HEK293T (cell line): Measurements from ENCODE around the gene PCIF1.

Source experiments
- CTCF ChIA-PET: fragments of 350-600 bp; formaldehyde crosslinking; extraction: SDS; loops from one replicate; lab custom pipeline; 2021; ENCODE audit warnings: antibody characterized with exemption, inconsistent platforms; lab: Yijun Ruan, JAX
- POLR2A ChIA-PET: fragments of 350-600 bp; formaldehyde crosslinking; extraction: SDS; loops from one replicate; lab custom pipeline; 2020; ENCODE audit warnings: antibody characterized with exemption, inconsistent platforms; lab: Yijun Ruan, JAX
- DNase-seq: peaks from one replicate; pipeline ENCODE4 v3.0.0; 2012; ENCODE audit warnings: mixed read lengths; ENCODE audit errors: extremely low spot score
- ARNT ChIP-seq: fragments of 450-650 bp; IDR thresholded peaks from 2 replicates; pipeline ENCODE4 v1.6.1; 2017; ENCODE audit warnings: mild to moderate bottlenecking
- BHLHE40 ChIP-seq: fragments of 450-650 bp; IDR thresholded peaks from 2 replicates; pipeline ENCODE4 v1.6.1; 2016; ENCODE audit warnings: mild to moderate bottlenecking, moderate library complexity, borderline replicate concordance
- CTBP1 ChIP-seq: fragments of 450-650 bp; IDR thresholded peaks from 2 replicates; pipeline ENCODE4 v1.6.1; 2016; ENCODE audit warnings: borderline replicate concordance
- ELF4 ChIP-seq: fragments of 450-650 bp; IDR thresholded peaks from 2 replicates; pipeline ENCODE4 v1.6.1; 2017; ENCODE audit warnings: antibody characterized with exemption
- FOXA1 ChIP-seq: fragments of 450-650 bp; IDR thresholded peaks from 2 replicates; pipeline ENCODE4 v1.6.1; 2016; ENCODE audit warnings: mild to moderate bottlenecking
- FOXK2 ChIP-seq: fragments of 450-650 bp; IDR thresholded peaks from 2 replicates; pipeline ENCODE4 v1.6.1; 2016; ENCODE audit warnings: mild to moderate bottlenecking
- FOXM1 ChIP-seq: fragments of 450-650 bp; IDR thresholded peaks from 2 replicates; pipeline ENCODE4 v1.6.1; 2017; ENCODE audit warnings: mild to moderate bottlenecking, borderline replicate concordance
- HDGF ChIP-seq: fragments of 450-650 bp; IDR thresholded peaks from 2 replicates; pipeline ENCODE4 v1.6.1; 2017; ENCODE audit warnings: antibody characterized with exemption, borderline replicate concordance
- L3MBTL2 ChIP-seq: fragments of 450-650 bp; conservative IDR thresholded peaks from 2 replicates; pipeline ENCODE4 v1.6.1; 2016; ENCODE audit warnings: mild to moderate bottlenecking
- LEF1 ChIP-seq: fragments of 450-650 bp; IDR thresholded peaks from 2 replicates; pipeline ENCODE4 v1.6.1; 2017; ENCODE audit warnings: mild to moderate bottlenecking, borderline replicate concordance
- NFRKB ChIP-seq: fragments of 450-650 bp; IDR thresholded peaks from 2 replicates; pipeline ENCODE4 v1.6.1; 2016; ENCODE audit warnings: mild to moderate bottlenecking, moderate library complexity
- SP1 ChIP-seq: fragments of 450-650 bp; IDR thresholded peaks from 2 replicates; pipeline ENCODE4 v1.6.1; 2017
- SUZ12 ChIP-seq: fragments of 450-650 bp; IDR thresholded peaks from 2 replicates; pipeline ENCODE4 v1.6.1; 2016; ENCODE audit warnings: mild to moderate bottlenecking
- TARDBP ChIP-seq: fragments of 450-650 bp; IDR thresholded peaks from 2 replicates; pipeline ENCODE4 v1.6.1; 2016
- ZNF384 ChIP-seq: fragments of 450-650 bp; IDR thresholded peaks from 2 replicates; pipeline ENCODE4 v1.6.1; 2016
- TF ChIP-seq, protein P1 (sequence below): fragments of 450-650 bp; IDR thresholded peaks from 2 replicates; pipeline ENCODE4 v1.6.1; 2016

PCIF1 gene

GRCh38 chr20:45917790-45918141, 16.7 kb upstream of the PCIF1 start:
- ChIA-PET POLR2A (interaction anchor here (3.0 kb wide), 1 partner anchor 17 kb away, joined by 11 read pairs; the partner anchor contains the start of gene PCIF1), CTCF (no interaction called here)
- TF ChIP-seq SP1 (no peak), NFRKB (no peak), SUZ12 (no peak), LEF1 (no peak), L3MBTL2 (no peak), ARNT (no peak)
- TF ChIP-seq, protein P1, sequence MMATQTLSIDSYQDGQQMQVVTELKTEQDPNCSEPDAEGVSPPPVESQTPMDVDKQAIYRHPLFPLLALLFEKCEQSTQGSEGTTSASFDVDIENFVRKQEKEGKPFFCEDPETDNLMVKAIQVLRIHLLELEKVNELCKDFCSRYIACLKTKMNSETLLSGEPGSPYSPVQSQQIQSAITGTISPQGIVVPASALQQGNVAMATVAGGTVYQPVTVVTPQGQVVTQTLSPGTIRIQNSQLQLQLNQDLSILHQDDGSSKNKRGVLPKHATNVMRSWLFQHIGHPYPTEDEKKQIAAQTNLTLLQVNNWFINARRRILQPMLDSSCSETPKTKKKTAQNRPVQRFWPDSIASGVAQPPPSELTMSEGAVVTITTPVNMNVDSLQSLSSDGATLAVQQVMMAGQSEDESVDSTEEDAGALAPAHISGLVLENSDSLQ: no peak
- no peak for DNase-seq

- no peak for DNase-seq
- ChIA-PET CTCF (no interaction called here), POLR2A (interaction anchor here (2.8 to 3.0 kb wide), 2 partner anchors 16 kb away, joined by 11 to 19 read pairs; partner anchors contain the start of gene PCIF1)
- no peak for TF ChIP-seq HDGF
- TF ChIP-seq BHLHE40: no peak
- TF ChIP-seq L3MBTL2: no peak
- no peak for TF ChIP-seq SP1
Measured at GRCh38 chr20:45918182-45918737, 16.2 kb upstream of the PCIF1 start.

- CTCF ChIA-PET: no interaction called here
- TF ChIP-seq SUZ12 (no peak), LEF1 (no peak), ZNF384 (no peak), ARNT (no peak), L3MBTL2 (no peak), BHLHE40 (no peak), FOXM1 (no peak), TARDBP (no peak), SP1 (no peak)
- TF ChIP-seq, protein P1: no peak
- POLR2A ChIA-PET: interaction anchor here (0.7 to 2.8 kb wide), 4 partner anchors 8 to 79 kb away, joined by 3 to 19 read pairs (median 4); partner anchors contain the start of gene PCIF1
- no peak for DNase-seq
Measured at GRCh38 chr20:45918779-45919537, 15.5 kb upstream of the PCIF1 start.

- CTCF ChIA-PET: no interaction called here
- no peak for DNase-seq
- POLR2A ChIA-PET: interaction anchor here (0.7 to 2.8 kb wide), 4 partner anchors 9 to 80 kb away, joined by 3 to 19 read pairs (median 4); partner anchors contain the start of gene PCIF1
- TF ChIP-seq SP1 (no peak), FOXA1 (no peak), ELF4 (no peak), HDGF (no peak), CTBP1 (no peak), ARNT (no peak), TARDBP (no peak), BHLHE40 (no peak), NFRKB (no peak), FOXM1 (no peak), ZNF384 (no peak), FOXK2 (no peak), LEF1 (no peak), SUZ12 (no peak), L3MBTL2 (no peak)
- TF ChIP-seq, protein P1: no peak
Measured at GRCh38 chr20:45919542-45920399, 14.7 kb upstream of the PCIF1 start.

- CTCF ChIA-PET: no interaction called here
- TF ChIP-seq BHLHE40 (no peak), FOXA1 (no peak), SUZ12 (no peak), ZNF384 (no peak), SP1 (no peak), ELF4 (no peak), NFRKB (no peak)
- DNase-seq: no peak
- POLR2A ChIA-PET: interaction anchor here (2.8 kb wide), 1 partner anchor 13 kb away, joined by 19 read pairs; the partner anchor contains the start of gene PCIF1
Measured at GRCh38 chr20:45920462-45921336, 13.8 kb upstream of the PCIF1 start.
